Smooth muscle cell of bladder (primary cell): ENCODE data around the gene CD244. TPM values are rescaled to one million over a fixed set of nuclear protein-coding genes. Genes with fewer than 3 reads are reported as not detected.

Source experiments
- total RNA-seq: library from RNA; depleted of rRNA; stranded (reverse); fragments of >200 nt; gene quantifications from 2 replicates; pipeline ENCODE4 v1.2.3, GENCODE V29; 2014

The CD244 gene
- 0.09 TPM in 1 of 2 replicates, not detected in the other for total RNA-seq

GRCh38 chr1:160862203-160863060 lies at the start of gene CD244:
CD244 (minus strand) TSS chr1:160862887; CDS start chr1:160862677, 210 bp downstream.

GRCh38 chr1:160885042-160885441 lies 22.4 kb upstream of the CD244 start, which contains the start of gene ITLN1:
ITLN1 (minus strand) TSS chr1:160885180; CDS start chr1:160884877, 303 bp downstream.

GRCh38 chr1:160795951-160796383 lies 66.7 kb downstream of the CD244 start, which contains the start of gene LY9:
LY9 (plus strand) TSS chr1:160796174; CDS start chr1:160796188, 14 bp downstream.

Other genes starting within 250 kb of the CD244 start
- not detected in 2 replicates for gene SLAMF1, start 215.8 kb downstream of the CD244 start, total RNA-seq
- not detected in 2 replicates for gene CD48, start 151.1 kb downstream of the CD244 start, total RNA-seq
- not detected in 2 replicates for gene SLAMF7, start 123.6 kb downstream of the CD244 start, total RNA-seq
- not detected in 2 replicates for gene LY9, start 66.7 kb downstream of the CD244 start, total RNA-seq
- not detected in 2 replicates for gene ITLN1, start 22.3 kb upstream of the CD244 start, total RNA-seq
- not detected in 2 replicates for gene ITLN2, start 91.9 kb upstream of the CD244 start, total RNA-seq
- 9.2 and 20.9 TPM in 2 replicates for gene F11R, start 158.3 kb upstream of the CD244 start, total RNA-seq
- 16.9 and 27.3 TPM in 2 replicates for gene TSTD1, start 176.1 kb upstream of the CD244 start, total RNA-seq
- gene USF1, start 183.1 kb upstream of the CD244 start, total RNA-seq: 88.4 and 102 TPM in 2 replicates
- under 0.01 TPM in 1 of 2 replicates, not detected in the other for gene ARHGAP30, start 207.0 kb upstream of the CD244 start, total RNA-seq
- 0.28 and 0.37 TPM in 2 replicates for gene NECTIN4, start 226.7 kb upstream of the CD244 start, total RNA-seq
- gene KLHDC9, start 235.5 kb upstream of the CD244 start, total RNA-seq: 1.2 and 1.8 TPM in 2 replicates